ENCODE data around the gene MS4A5. TPM values are rescaled to one million over a fixed set of nuclear protein-coding genes. Genes with fewer than 3 reads are reported as not detected.

Gene MS4A5
- total RNA-seq, 1 experiment from 2014 or later, result not detected

GRCh38 chr11:60392361-60392760, 37.0 kb upstream of the MS4A5 start:
- Histone ChIP-seq H4K20me1 (ENCODE audit: insufficient read depth) (no peaks in the 10 kb centered on the region), H3K4me2 (no peak overlapping the region), H3K9me3 (ENCODE audit: insufficient read depth, low read depth) (no peaks in the 10 kb centered on the region), H3K9me2 (ENCODE audit: insufficient read depth) (no peaks in the 10 kb centered on the region; the same call in 1 of the 2 replicates), H3K4me3 (no peak overlapping the region), H3K36me3 (ENCODE audit: low read depth) (no peaks in the 10 kb centered on the region), H3K27me3 (ENCODE audit: insufficient read depth, low read depth) (peaks cover 25% of the 10 kb centered on the region), H3K4me1 (replicated peaks; ENCODE audit: insufficient read depth) (no peaks in the 10 kb centered on the region), H2AFZ (no peak overlapping the region), H3F3A (ENCODE audit: insufficient read depth, low read depth) (no peaks in the 10 kb centered on the region), H3K27ac (no peak overlapping the region), H3K79me2 (ENCODE audit: low read depth) (no peaks in the 10 kb centered on the region)
- BruUV-seq (replicated peaks), result no TSS peak
- ChIA-PET POLR2A (ENCODE audit: unreplicated experiment) (no interaction called here), CTCF (no interaction called here)
- intact Hi-C loops (cut with micrococcal nuclease; ENCODE audit: unreplicated experiment), result no loop called here
- no peak for DNase-seq
- no peak for TF ChIP-seq EZH2 (IDR thresholded peaks at IDR 0.05; ENCODE audit: low read depth)
- TF ChIP-seq CTCF (conservative IDR thresholded peaks at IDR 0.05), result no peak

GRCh38 chr11:60393016-60393415, 36.4 kb upstream of the MS4A5 start:
- peaks cover 25% of the 10 kb centered on the region for H3K27me3 ChIP-seq (ENCODE audit: insufficient read depth, low read depth)
- H3K4me1 ChIP-seq (replicated peaks; ENCODE audit: insufficient read depth), result no peaks in the 10 kb centered on the region
- TF ChIP-seq EZH2 (IDR thresholded peaks at IDR 0.05; ENCODE audit: low read depth) (no peak), CTCF (conservative IDR thresholded peaks at IDR 0.05) (no peak)
- ChIA-PET CTCF (no interaction called here), POLR2A (ENCODE audit: unreplicated experiment) (no interaction called here)
- H2AFZ ChIP-seq, result no peak overlapping the region
- no peak for DNase-seq
- no peaks in the 10 kb centered on the region for H3F3A ChIP-seq (ENCODE audit: insufficient read depth, low read depth)
- H3K9me3 ChIP-seq (ENCODE audit: insufficient read depth, low read depth), result no peaks in the 10 kb centered on the region
- no TSS peak for BruUV-seq (replicated peaks)
- intact Hi-C loops (cut with micrococcal nuclease; ENCODE audit: unreplicated experiment), result no loop called here
- H3K79me2 ChIP-seq (ENCODE audit: low read depth), result no peaks in the 10 kb centered on the region
- H4K20me1 ChIP-seq (ENCODE audit: insufficient read depth), result no peaks in the 10 kb centered on the region
- no peaks in the 10 kb centered on the region; the same call in 1 of the 2 replicates for H3K9me2 ChIP-seq (ENCODE audit: insufficient read depth)
- H3K27ac ChIP-seq, result no peak overlapping the region
- no peak overlapping the region for H3K4me2 ChIP-seq
- no peaks in the 10 kb centered on the region for H3K36me3 ChIP-seq (ENCODE audit: low read depth)
- no peak overlapping the region for H3K4me3 ChIP-seq

GRCh38 chr11:60394666-60395380, 34.5 kb upstream of the MS4A5 start:
- ChIA-PET CTCF (no interaction called here), POLR2A (ENCODE audit: unreplicated experiment) (no interaction called here)
- no TSS peak for BruUV-seq (replicated peaks)
- no peaks in the 10 kb centered on the region for H3K9me3 ChIP-seq (ENCODE audit: insufficient read depth, low read depth)
- TF ChIP-seq CTCF (conservative IDR thresholded peaks at IDR 0.05) (no peak), EZH2 (IDR thresholded peaks at IDR 0.05; ENCODE audit: low read depth) (no peak)
- H3K4me2 ChIP-seq, result no peak overlapping the region
- H4K20me1 ChIP-seq (ENCODE audit: insufficient read depth), result no peaks in the 10 kb centered on the region
- peaks cover 25% of the 10 kb centered on the region for H3K27me3 ChIP-seq (ENCODE audit: insufficient read depth, low read depth)
- no peak overlapping the region for H2AFZ ChIP-seq
- H3K36me3 ChIP-seq (ENCODE audit: low read depth), result no peaks in the 10 kb centered on the region
- intact Hi-C loops (cut with micrococcal nuclease; ENCODE audit: unreplicated experiment), result no loop called here
- H3F3A ChIP-seq (ENCODE audit: insufficient read depth, low read depth), result no peaks in the 10 kb centered on the region
- H3K27ac ChIP-seq, result no peak overlapping the region
- no peaks in the 10 kb centered on the region; the same call in 1 of the 2 replicates for H3K9me2 ChIP-seq (ENCODE audit: insufficient read depth)
- DNase-seq, result no peak
- H3K4me3 ChIP-seq, result no peak overlapping the region
- H3K79me2 ChIP-seq (ENCODE audit: low read depth), result no peaks in the 10 kb centered on the region
- no peaks in the 10 kb centered on the region for H3K4me1 ChIP-seq (replicated peaks; ENCODE audit: insufficient read depth)
